GM12878 (cell line): ENCODE data around the gene GOLGA6L10. TPM values are rescaled to one million over a fixed set of nuclear protein-coding genes. Genes with fewer than 3 reads are reported as not detected.

Experiments
- ATAC-seq: fragments of 200-7000 bp; cut with Tn5 transposase; 3 replicates; pipeline ENCODE4 v1.9.1; 2020; ENCODE audit warnings: mild to moderate bottlenecking, moderate library complexity
- BruUV-seq: library from RNA; stranded (reverse); fragments of 400-500 nt; replicated peaks from 2 replicates; lab custom pipeline; 2021; lab: Mats Ljungman, UMichigan
- CTCF ChIA-PET: fragments of 300-600 bp; sonication (Branson Sonifier 250); formaldehyde crosslinking; extraction: SDS; loops from one replicate; lab custom pipeline; 2021; ENCODE audit warnings: inconsistent platforms; lab: Yijun Ruan, JAX
- POLR2A ChIA-PET: fragments of 350-600 bp; formaldehyde crosslinking; extraction: SDS; loops from one replicate; lab custom pipeline; 2021; ENCODE audit warnings: inconsistent platforms; lab: Charles Lee
- RAD21 ChIA-PET: fragments of 300-600 bp; sonication (Branson Sonifier 250); formaldehyde crosslinking; loops from one replicate; lab custom pipeline; 2023; ENCODE audit warnings: antibody characterized with exemption; ENCODE audit not compliant: unreplicated experiment; lab: Charles Lee
- SMC1A ChIA-PET: fragments of 300-600 bp; sonication (Branson Sonifier 250); formaldehyde crosslinking; loops from one replicate; lab custom pipeline; 2023; ENCODE audit not compliant: unreplicated experiment, uncharacterized antibody; lab: Charles Lee
- DNase-seq: peaks from one replicate; pipeline ENCODE4 v3.0.0-alpha.2; 2011; ENCODE audit warnings: low read depth, low spot score
- FAIRE-seq: peaks from 3 replicates; lab custom pipeline; 2011; peaks lifted over from hg19 to GRCh38; lab: Jason Lieb, UNC
- H2AFZ ChIP-seq: 2 replicates; pipeline ENCODE4 v1.6.0; 2011; ENCODE audit warnings: low read depth, low read length, control low read depth; ENCODE audit not compliant: control insufficient read depth
- H3K27ac ChIP-seq: 2 replicates; pipeline ENCODE4 v1.5.1; 2011; ENCODE audit warnings: control low read depth; ENCODE audit not compliant: control insufficient read depth, insufficient read depth
- H3K27me3 ChIP-seq, 2 experiments: replicated peaks in 1 of 2; 2 replicates each; pipeline versions ENCODE4 v1.6.0 to v1.6.1; 2011; ENCODE audit warnings: low read length in 1 of 2; ENCODE audit not compliant: control insufficient read depth in 2 of 2, insufficient read depth in 2 of 2
- H3K36me3 ChIP-seq, 2 experiments: 2 replicates each; pipeline ENCODE4 v1.5.1; 2011; ENCODE audit warnings: low read length in 1 of 2; ENCODE audit not compliant: control insufficient read depth in 2 of 2, insufficient read depth in 2 of 2
- H3K4me1 ChIP-seq: 2 replicates; pipeline ENCODE4 v1.6.1; 2011; ENCODE audit warnings: mild to moderate bottlenecking, low read length, moderate library complexity, mixed read lengths; ENCODE audit not compliant: control insufficient read depth, insufficient read depth
- H3K4me2 ChIP-seq: 2 replicates; pipeline ENCODE4 v1.6.0; 2011; ENCODE audit warnings: control low read depth; ENCODE audit not compliant: control insufficient read depth, insufficient read depth
- H3K4me3 ChIP-seq: fragments of 200-600 bp; sonication (generic); 2 replicates; pipeline ENCODE4 v1.5.1; 2016
- H3K79me2 ChIP-seq: 2 replicates; pipeline ENCODE4 v1.6.0; 2011; ENCODE audit warnings: low read length; ENCODE audit not compliant: control insufficient read depth, insufficient read depth
- H3K9ac ChIP-seq: 2 replicates; pipeline ENCODE4 v1.8.0; 2011; ENCODE audit warnings: low read length, control low read depth, mixed read lengths; ENCODE audit not compliant: control insufficient read depth, insufficient read depth
- H3K9me3 ChIP-seq: replicated peaks from 3 replicates; pipeline ENCODE4 v1.5.1; 2011; ENCODE audit warnings: mild to moderate bottlenecking, low read length; ENCODE audit not compliant: control insufficient read depth, insufficient read depth
- H4K20me1 ChIP-seq: 2 replicates; pipeline ENCODE4 v1.6.0; 2011; ENCODE audit not compliant: control insufficient read depth, insufficient read depth
- TAF1 ChIP-seq: IDR thresholded peaks from 2 replicates; pipeline ENCODE4 v1.6.1; 2011; ENCODE audit warnings: mild to moderate bottlenecking, low read depth, low read length, borderline replicate concordance
- WRNIP1 ChIP-seq: IDR thresholded peaks from 2 replicates; pipeline ENCODE4 v1.6.1; 2011; ENCODE audit warnings: low read depth, low read length, improper control_type of control experiment, borderline replicate concordance
- ZZZ3 ChIP-seq: IDR thresholded peaks from 2 replicates; pipeline ENCODE4 v1.6.1; 2011; ENCODE audit warnings: low read depth; ENCODE audit not compliant: control insufficient read depth, insufficient read length
- WGBS: methylation state at CpG from one replicate; pipeline ENCODE4 v1.1.6; 2016; ENCODE audit warnings: low lambda C conversion rate; ENCODE audit not compliant: insufficient replicate concordance, insufficient coverage; ENCODE audit errors: missing lambda C conversion rate; 5-methylcytosine and 5-hydroxymethylcytosine counted together
- in situ Hi-C: fragments of 300-500 bp; cut with MboI; formaldehyde crosslinking; loops from 9 replicates; pipeline ENCODE4 v1.14.3; 2018; ENCODE audit warnings: mixed read lengths
- intact Hi-C: fragments of 100-400 bp; cut with micrococcal nuclease; formaldehyde crosslinking; loops from one replicate; pipeline ENCODE4 v1.14.2; 2022; ENCODE audit not compliant: unreplicated experiment
- polyA plus RNA-seq, 11 experiments: library from polyadenylated mRNA; depleted of rRNA in 4 of 11; unstranded in 6 of 11; stranded (reverse) in 5 of 11; fragments of >200 nt; fragmentation: Nextera tagmentation in 4 of 11; fragmentation: Illumina TruSeq in 1 of 11; extraction: Ambion mirVana in 4 of 11; extraction: Trizol in 1 of 11; gene quantifications; 1 replicate in 1 of 11; 2 replicates in 10 of 11; pipeline versions ENCODE4 v1.2.1 to v1.2.3, GENCODE V29; 2011 to 2016; ENCODE audit warnings: inconsistent platforms in 2 of 11, missing spikeins in 2 of 11, low read depth in 1 of 11
- total RNA-seq, 4 experiments: library from RNA; depleted of rRNA in 3 of 4; stranded (reverse); fragments of >200 nt in 3 of 4; fragmentation: Illumina TruSeq in 1 of 4; extraction: Trizol in 1 of 4; gene quantifications; 2 replicates each; pipeline versions ENCODE4 v1.2.1 to v1.2.3, GENCODE V29; 2013 to 2021
- TF ChIP-seq, protein P1 (sequence below): fragments of 450-650 bp; formaldehyde crosslinking; IDR thresholded peaks from 2 replicates; pipeline ENCODE4 v1.4.0; 2020; ENCODE audit warnings: mild to moderate bottlenecking, moderate library complexity
- TF ChIP-seq, protein P2 (sequence below): IDR thresholded peaks from 2 replicates; pipeline ENCODE4 v1.6.1; 2011; ENCODE audit warnings: borderline replicate concordance, low read depth, mild to moderate bottlenecking, moderate library complexity, low read length; ENCODE audit not compliant: insufficient read depth, poor library complexity, severe bottlenecking
- TF ChIP-seq, protein P3 (sequence below): IDR thresholded peaks from 2 replicates; pipeline ENCODE4 v1.6.1; 2012; ENCODE audit warnings: mild to moderate bottlenecking, low read depth, low read length
- TF ChIP-seq, protein P4 (sequence below): fragments of 450-650 bp; IDR thresholded peaks from 2 replicates; pipeline ENCODE4 v1.6.1; 2017; ENCODE audit warnings: mild to moderate bottlenecking, moderate library complexity
- TF ChIP-seq, protein P5 (sequence below): fragments of 450-650 bp; IDR thresholded peaks from 2 replicates; pipeline ENCODE4 v1.6.1; 2017; ENCODE audit warnings: mild to moderate bottlenecking

The GOLGA6L10 gene
- total and polyA plus RNA-seq, 10 of the 15 experiments (the other 5 are each of a cell fraction or from before 2014, with no cell fraction given), result 0.68 to 6.7 (median 1.3) TPM

DNA sequence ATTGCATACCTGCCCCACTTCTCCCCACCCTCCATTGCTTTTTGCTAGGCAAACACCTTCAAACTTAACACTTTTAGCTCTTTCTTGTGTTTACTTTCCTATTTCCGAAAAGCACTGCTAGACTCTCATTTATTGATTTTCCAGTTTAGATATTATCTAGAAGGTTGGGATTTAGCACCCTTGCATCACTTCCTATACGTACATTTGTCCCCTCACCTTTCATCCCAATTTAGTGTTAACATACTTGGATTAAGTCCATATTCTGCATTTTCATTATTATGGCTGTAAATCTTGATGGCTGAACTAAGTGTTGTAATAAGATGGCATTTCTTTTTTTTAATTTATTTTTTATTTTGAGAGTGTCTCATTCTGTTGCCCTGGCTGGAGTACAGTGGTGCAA is 39.5 kb downstream of the GOLGA6L10 start:
- in situ Hi-C loops, result no loop called here
- H3K9me3 ChIP-seq, result no peaks in the 10 kb centered on the region; the same call in 2 of the 3 replicates
- ChIA-PET POLR2A (no interaction called here), SMC1A (no interaction called here), CTCF (no interaction called here), RAD21 (no interaction called here)
- no peaks in the 10 kb centered on the region for H3K4me1 ChIP-seq
- WGBS, result 58% methylated on average over 2 of the region's 2 CpGs
- H2AFZ ChIP-seq, result no peak overlapping the region
- DNase-seq, result no peak
- H3K27ac ChIP-seq, result no peak overlapping the region
- H3K4me2 ChIP-seq, result no peak overlapping the region
- H3K79me2 ChIP-seq, result no peaks in the 10 kb centered on the region
- no peaks in the 10 kb centered on the region for H3K27me3 ChIP-seq
- no peak for FAIRE-seq
- no TSS peak for BruUV-seq
- no peaks in the 10 kb centered on the region for H4K20me1 ChIP-seq
- H3K36me3 ChIP-seq, result no peaks in the 10 kb centered on the region
- H3K4me3 ChIP-seq, result no peak overlapping the region
- no peak for ATAC-seq
- H3K9ac ChIP-seq, result no peak overlapping the region
- intact Hi-C loops, result no loop called here
- TF ChIP-seq TAF1, result no peak
- TF ChIP-seq, protein P1, sequence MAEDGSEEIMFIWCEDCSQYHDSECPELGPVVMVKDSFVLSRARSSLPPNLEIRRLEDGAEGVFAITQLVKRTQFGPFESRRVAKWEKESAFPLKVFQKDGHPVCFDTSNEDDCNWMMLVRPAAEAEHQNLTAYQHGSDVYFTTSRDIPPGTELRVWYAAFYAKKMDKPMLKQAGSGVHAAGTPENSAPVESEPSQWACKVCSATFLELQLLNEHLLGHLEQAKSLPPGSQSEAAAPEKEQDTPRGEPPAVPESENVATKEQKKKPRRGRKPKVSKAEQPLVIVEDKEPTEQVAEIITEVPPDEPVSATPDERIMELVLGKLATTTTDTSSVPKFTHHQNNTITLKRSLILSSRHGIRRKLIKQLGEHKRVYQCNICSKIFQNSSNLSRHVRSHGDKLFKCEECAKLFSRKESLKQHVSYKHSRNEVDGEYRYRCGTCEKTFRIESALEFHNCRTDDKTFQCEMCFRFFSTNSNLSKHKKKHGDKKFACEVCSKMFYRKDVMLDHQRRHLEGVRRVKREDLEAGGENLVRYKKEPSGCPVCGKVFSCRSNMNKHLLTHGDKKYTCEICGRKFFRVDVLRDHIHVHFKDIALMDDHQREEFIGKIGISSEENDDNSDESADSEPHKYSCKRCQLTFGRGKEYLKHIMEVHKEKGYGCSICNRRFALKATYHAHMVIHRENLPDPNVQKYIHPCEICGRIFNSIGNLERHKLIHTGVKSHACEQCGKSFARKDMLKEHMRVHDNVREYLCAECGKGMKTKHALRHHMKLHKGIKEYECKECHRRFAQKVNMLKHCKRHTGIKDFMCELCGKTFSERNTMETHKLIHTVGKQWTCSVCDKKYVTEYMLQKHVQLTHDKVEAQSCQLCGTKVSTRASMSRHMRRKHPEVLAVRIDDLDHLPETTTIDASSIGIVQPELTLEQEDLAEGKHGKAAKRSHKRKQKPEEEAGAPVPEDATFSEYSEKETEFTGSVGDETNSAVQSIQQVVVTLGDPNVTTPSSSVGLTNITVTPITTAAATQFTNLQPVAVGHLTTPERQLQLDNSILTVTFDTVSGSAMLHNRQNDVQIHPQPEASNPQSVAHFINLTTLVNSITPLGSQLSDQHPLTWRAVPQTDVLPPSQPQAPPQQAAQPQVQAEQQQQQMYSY (CRISPR knock-in tag), result no peak
- TF ChIP-seq, protein P2, sequence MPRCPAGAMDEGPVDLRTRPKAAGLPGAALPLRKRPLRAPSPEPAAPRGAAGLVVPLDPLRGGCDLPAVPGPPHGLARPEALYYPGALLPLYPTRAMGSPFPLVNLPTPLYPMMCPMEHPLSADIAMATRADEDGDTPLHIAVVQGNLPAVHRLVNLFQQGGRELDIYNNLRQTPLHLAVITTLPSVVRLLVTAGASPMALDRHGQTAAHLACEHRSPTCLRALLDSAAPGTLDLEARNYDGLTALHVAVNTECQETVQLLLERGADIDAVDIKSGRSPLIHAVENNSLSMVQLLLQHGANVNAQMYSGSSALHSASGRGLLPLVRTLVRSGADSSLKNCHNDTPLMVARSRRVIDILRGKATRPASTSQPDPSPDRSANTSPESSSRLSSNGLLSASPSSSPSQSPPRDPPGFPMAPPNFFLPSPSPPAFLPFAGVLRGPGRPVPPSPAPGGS, result no peak
- TF ChIP-seq WRNIP1, result no peak
- TF ChIP-seq, protein P3, sequence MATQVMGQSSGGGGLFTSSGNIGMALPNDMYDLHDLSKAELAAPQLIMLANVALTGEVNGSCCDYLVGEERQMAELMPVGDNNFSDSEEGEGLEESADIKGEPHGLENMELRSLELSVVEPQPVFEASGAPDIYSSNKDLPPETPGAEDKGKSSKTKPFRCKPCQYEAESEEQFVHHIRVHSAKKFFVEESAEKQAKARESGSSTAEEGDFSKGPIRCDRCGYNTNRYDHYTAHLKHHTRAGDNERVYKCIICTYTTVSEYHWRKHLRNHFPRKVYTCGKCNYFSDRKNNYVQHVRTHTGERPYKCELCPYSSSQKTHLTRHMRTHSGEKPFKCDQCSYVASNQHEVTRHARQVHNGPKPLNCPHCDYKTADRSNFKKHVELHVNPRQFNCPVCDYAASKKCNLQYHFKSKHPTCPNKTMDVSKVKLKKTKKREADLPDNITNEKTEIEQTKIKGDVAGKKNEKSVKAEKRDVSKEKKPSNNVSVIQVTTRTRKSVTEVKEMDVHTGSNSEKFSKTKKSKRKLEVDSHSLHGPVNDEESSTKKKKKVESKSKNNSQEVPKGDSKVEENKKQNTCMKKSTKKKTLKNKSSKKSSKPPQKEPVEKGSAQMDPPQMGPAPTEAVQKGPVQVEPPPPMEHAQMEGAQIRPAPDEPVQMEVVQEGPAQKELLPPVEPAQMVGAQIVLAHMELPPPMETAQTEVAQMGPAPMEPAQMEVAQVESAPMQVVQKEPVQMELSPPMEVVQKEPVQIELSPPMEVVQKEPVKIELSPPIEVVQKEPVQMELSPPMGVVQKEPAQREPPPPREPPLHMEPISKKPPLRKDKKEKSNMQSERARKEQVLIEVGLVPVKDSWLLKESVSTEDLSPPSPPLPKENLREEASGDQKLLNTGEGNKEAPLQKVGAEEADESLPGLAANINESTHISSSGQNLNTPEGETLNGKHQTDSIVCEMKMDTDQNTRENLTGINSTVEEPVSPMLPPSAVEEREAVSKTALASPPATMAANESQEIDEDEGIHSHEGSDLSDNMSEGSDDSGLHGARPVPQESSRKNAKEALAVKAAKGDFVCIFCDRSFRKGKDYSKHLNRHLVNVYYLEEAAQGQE, result no peak
- TF ChIP-seq, protein P4, sequence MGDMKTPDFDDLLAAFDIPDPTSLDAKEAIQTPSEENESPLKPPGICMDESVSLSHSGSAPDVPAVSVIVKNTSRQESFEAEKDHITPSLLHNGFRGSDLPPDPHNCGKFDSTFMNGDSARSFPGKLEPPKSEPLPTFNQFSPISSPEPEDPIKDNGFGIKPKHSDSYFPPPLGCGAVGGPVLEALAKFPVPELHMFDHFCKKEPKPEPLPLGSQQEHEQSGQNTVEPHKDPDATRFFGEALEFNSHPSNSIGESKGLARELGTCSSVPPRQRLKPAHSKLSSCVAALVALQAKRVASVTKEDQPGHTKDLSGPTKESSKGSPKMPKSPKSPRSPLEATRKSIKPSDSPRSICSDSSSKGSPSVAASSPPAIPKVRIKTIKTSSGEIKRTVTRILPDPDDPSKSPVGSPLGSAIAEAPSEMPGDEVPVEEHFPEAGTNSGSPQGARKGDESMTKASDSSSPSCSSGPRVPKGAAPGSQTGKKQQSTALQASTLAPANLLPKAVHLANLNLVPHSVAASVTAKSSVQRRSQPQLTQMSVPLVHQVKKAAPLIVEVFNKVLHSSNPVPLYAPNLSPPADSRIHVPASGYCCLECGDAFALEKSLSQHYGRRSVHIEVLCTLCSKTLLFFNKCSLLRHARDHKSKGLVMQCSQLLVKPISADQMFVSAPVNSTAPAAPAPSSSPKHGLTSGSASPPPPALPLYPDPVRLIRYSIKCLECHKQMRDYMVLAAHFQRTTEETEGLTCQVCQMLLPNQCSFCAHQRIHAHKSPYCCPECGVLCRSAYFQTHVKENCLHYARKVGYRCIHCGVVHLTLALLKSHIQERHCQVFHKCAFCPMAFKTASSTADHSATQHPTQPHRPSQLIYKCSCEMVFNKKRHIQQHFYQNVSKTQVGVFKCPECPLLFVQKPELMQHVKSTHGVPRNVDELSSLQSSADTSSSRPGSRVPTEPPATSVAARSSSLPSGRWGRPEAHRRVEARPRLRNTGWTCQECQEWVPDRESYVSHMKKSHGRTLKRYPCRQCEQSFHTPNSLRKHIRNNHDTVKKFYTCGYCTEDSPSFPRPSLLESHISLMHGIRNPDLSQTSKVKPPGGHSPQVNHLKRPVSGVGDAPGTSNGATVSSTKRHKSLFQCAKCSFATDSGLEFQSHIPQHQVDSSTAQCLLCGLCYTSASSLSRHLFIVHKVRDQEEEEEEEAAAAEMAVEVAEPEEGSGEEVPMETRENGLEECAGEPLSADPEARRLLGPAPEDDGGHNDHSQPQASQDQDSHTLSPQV, result no peak
- TF ChIP-seq ZZZ3, result no peak
- TF ChIP-seq, protein P5, sequence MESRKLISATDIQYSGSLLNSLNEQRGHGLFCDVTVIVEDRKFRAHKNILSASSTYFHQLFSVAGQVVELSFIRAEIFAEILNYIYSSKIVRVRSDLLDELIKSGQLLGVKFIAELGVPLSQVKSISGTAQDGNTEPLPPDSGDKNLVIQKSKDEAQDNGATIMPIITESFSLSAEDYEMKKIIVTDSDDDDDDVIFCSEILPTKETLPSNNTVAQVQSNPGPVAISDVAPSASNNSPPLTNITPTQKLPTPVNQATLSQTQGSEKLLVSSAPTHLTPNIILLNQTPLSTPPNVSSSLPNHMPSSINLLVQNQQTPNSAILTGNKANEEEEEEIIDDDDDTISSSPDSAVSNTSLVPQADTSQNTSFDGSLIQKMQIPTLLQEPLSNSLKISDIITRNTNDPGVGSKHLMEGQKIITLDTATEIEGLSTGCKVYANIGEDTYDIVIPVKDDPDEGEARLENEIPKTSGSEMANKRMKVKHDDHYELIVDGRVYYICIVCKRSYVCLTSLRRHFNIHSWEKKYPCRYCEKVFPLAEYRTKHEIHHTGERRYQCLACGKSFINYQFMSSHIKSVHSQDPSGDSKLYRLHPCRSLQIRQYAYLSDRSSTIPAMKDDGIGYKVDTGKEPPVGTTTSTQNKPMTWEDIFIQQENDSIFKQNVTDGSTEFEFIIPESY, result no peak
